Measurements from ENCODE around the gene MED25.

MED25 gene

GRCh38 chr19:49809160-49809940 lies 8.7 kb upstream of the MED25 start:
- H4K20me1 ChIP-seq (ENCODE audit: insufficient read depth, low read length, poor library complexity, severe bottlenecking): no peaks in the 10 kb centered on the region
- TF ChIP-seq CTCF (conservative IDR thresholded peaks at IDR 0.05; ENCODE audit: low read length) (no peak), EZH2phosphoT487 (IDR thresholded peaks at IDR 0.05; ENCODE audit: borderline replicate concordance) (no peak)
- H3K4me2 ChIP-seq (ENCODE audit: low read depth, low read length, poor library complexity, severe bottlenecking): no peak overlapping the region
- H3K4me1 ChIP-seq (ENCODE audit: insufficient read depth, low read length, poor library complexity, severe bottlenecking): peaks cover 9% of the 10 kb centered on the region
- H3K36me3 ChIP-seq (ENCODE audit: insufficient read depth, low read length): peaks cover 6% of the 10 kb centered on the region; the same call in 1 of the 2 replicates
- H2AFZ ChIP-seq (ENCODE audit: low read length): no peak overlapping the region
- H3K9ac ChIP-seq (ENCODE audit: low read depth, low read length, poor library complexity, severe bottlenecking): no peak overlapping the region
- no peaks in the 10 kb centered on the region for H3K27me3 ChIP-seq (ENCODE audit: insufficient read depth, low read length, poor library complexity, severe bottlenecking)
- H3K4me3 ChIP-seq (ENCODE audit: low read length, poor library complexity, severe bottlenecking): no peak overlapping the region
- H3F3A ChIP-seq (ENCODE audit: low read depth): no peaks in the 10 kb centered on the region
- no peaks in the 10 kb centered on the region for H3K79me2 ChIP-seq (ENCODE audit: insufficient read depth, low read length)
- H3K9me3 ChIP-seq (ENCODE audit: insufficient read depth, low read depth, low read length): no peaks in the 10 kb centered on the region
- no peaks in the 10 kb centered on the region for H3K9me2 ChIP-seq (replicated peaks; ENCODE audit: low read depth, low read length)

- H3K9me2 ChIP-seq (replicated peaks; ENCODE audit: low read depth, low read length): no peaks in the 10 kb centered on the region
- peaks cover 9% of the 10 kb centered on the region for H3K4me1 ChIP-seq (ENCODE audit: insufficient read depth, low read length, poor library complexity, severe bottlenecking)
- no peak overlapping the region for H3K9ac ChIP-seq (ENCODE audit: low read depth, low read length, poor library complexity, severe bottlenecking)
- no peak overlapping the region for H2AFZ ChIP-seq (ENCODE audit: low read length)
- H3K79me2 ChIP-seq (ENCODE audit: insufficient read depth, low read length): no peaks in the 10 kb centered on the region
- H3F3A ChIP-seq (ENCODE audit: low read depth): no peaks in the 10 kb centered on the region
- no peaks in the 10 kb centered on the region for H3K27me3 ChIP-seq (ENCODE audit: insufficient read depth, low read length, poor library complexity, severe bottlenecking)
- H3K4me3 ChIP-seq (ENCODE audit: low read length, poor library complexity, severe bottlenecking): no peak overlapping the region
- H3K9me3 ChIP-seq (ENCODE audit: insufficient read depth, low read depth, low read length): no peaks in the 10 kb centered on the region
- H3K4me2 ChIP-seq (ENCODE audit: low read depth, low read length, poor library complexity, severe bottlenecking): no peak overlapping the region
- no peaks in the 10 kb centered on the region for H4K20me1 ChIP-seq (ENCODE audit: insufficient read depth, low read length, poor library complexity, severe bottlenecking)
- peaks cover 1% of the 10 kb centered on the region; the same call in 1 of the 2 replicates for H3K36me3 ChIP-seq (ENCODE audit: insufficient read depth, low read length)
- TF ChIP-seq EZH2phosphoT487 (IDR thresholded peaks at IDR 0.05; ENCODE audit: borderline replicate concordance): no peak
- no peak for TF ChIP-seq CTCF (conservative IDR thresholded peaks at IDR 0.05; ENCODE audit: low read length)
Measured at GRCh38 chr19:49809941-49810389, 8.1 kb upstream of the MED25 start.

DNA sequence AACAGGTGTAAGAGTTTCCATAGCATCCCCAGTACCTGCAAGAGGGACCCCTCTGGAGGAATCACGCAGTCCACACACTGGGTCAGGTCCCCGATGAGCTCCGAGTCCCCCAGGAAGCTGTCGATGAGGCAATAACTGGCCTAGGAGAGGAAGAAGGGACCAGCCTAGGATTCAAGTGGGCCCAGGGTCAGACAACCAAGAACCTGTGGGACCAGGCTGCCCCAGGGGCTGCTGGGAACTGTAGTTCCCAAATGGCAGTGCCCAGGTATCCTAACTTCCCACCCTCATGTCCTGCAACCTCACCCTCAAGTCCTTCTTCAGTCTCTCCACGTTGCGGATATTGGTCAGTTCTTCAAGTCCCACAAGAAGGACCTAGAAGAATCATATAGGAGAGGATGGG lies 6.8 kb upstream of the MED25 start:
- TF ChIP-seq EZH2phosphoT487 (IDR thresholded peaks at IDR 0.05; ENCODE audit: borderline replicate concordance): no peak
- no peak for TF ChIP-seq CTCF (conservative IDR thresholded peaks at IDR 0.05; ENCODE audit: low read length)
- Histone ChIP-seq H3K27me3 (ENCODE audit: insufficient read depth, low read length, poor library complexity, severe bottlenecking) (no peaks in the 10 kb centered on the region), H3F3A (ENCODE audit: low read depth) (no peaks in the 10 kb centered on the region), H3K9ac (ENCODE audit: low read depth, low read length, poor library complexity, severe bottlenecking) (no peak overlapping the region), H3K9me3 (ENCODE audit: insufficient read depth, low read depth, low read length) (no peaks in the 10 kb centered on the region), H3K4me2 (ENCODE audit: low read depth, low read length, poor library complexity, severe bottlenecking) (no peak overlapping the region), H4K20me1 (ENCODE audit: insufficient read depth, low read length, poor library complexity, severe bottlenecking) (no peaks in the 10 kb centered on the region), H3K36me3 (ENCODE audit: insufficient read depth, low read length) (no peaks in the 10 kb centered on the region), H3K4me3 (ENCODE audit: low read length, poor library complexity, severe bottlenecking) (no peak overlapping the region), H2AFZ (ENCODE audit: low read length) (no peak overlapping the region), H3K4me1 (ENCODE audit: insufficient read depth, low read length, poor library complexity, severe bottlenecking) (peaks cover 9% of the 10 kb centered on the region), H3K9me2 (replicated peaks; ENCODE audit: low read depth, low read length) (no peaks in the 10 kb centered on the region), H3K79me2 (ENCODE audit: insufficient read depth, low read length) (no peaks in the 10 kb centered on the region)

All from Loucy (cell line).